Gastroesophageal sphincter (tissue), 4 donors: ENCODE data around the gene UGT1A4. TPM values are rescaled to one million over a fixed set of nuclear protein-coding genes. Genes with fewer than 3 reads are reported as not detected.
A peak's percentile ranks its signal among the peaks of the same experiment; 100 is the strongest.

ENCODE experiments used
- ATAC-seq: fragments of 150-250 bp; one replicate; pipeline ENCODE4 v1.9.1; 2016; ENCODE audit warnings: mild to moderate bottlenecking, moderate library complexity
- H3K27ac ChIP-seq, 4 donors: fragments of 200-600 bp; sonication (generic) in 3 of 4; 1 replicate in 3 of 4; 2 replicates in 1 of 4; pipeline ENCODE4 v1.5.1; 2016 to 2019
- H3K27me3 ChIP-seq: fragments of 200-600 bp; sonication (generic); one replicate; pipeline ENCODE4 v1.5.1; 2019
- H3K36me3 ChIP-seq, 2 donors: fragments of 200-600 bp; sonication (generic); one replicate each; pipeline ENCODE4 v1.5.1; 2019; ENCODE audit warnings: control low read depth in 1 of 2
- H3K4me1 ChIP-seq, 3 donors: fragments of 200-600 bp; sonication (generic); 1 replicate in 2 of 3; 2 replicates in 1 of 3; pipeline ENCODE4 v1.5.1; 2016 to 2019; ENCODE audit warnings: control low read depth in 2 of 3
- H3K4me3 ChIP-seq, 2 donors: fragments of 200-600 bp; sonication (generic); one replicate each; pipeline ENCODE4 v1.5.1; 2019; ENCODE audit warnings: mild to moderate bottlenecking in 1 of 2, moderate library complexity in 1 of 2
- H3K9me3 ChIP-seq, 3 donors: fragments of 200-600 bp; sonication (generic); one replicate each; pipeline ENCODE4 v1.5.1; 2017 to 2019; ENCODE audit warnings: control low read depth in 2 of 3
- CTCF ChIP-seq, 4 experiments: fragments of 200-600 bp in 2 of 4; fragments of 450-650 bp in 2 of 4; sonication (generic) in 1 of 4; IDR thresholded peaks; one replicate each; pipeline ENCODE4 v1.5.1; 2017 to 2019; ENCODE audit warnings: antibody characterized with exemption in 4 of 4, mild to moderate bottlenecking in 2 of 4, moderate library complexity in 2 of 4
- EP300 ChIP-seq: sonication (generic); formaldehyde crosslinking; IDR thresholded peaks from one replicate; pipeline ENCODE4 v1.6.1; 2017; ENCODE audit warnings: antibody characterized with exemption, mild to moderate bottlenecking
- POLR2A ChIP-seq, 2 donors: fragments of 450-650 bp; IDR thresholded peaks; one replicate each; pipeline ENCODE4 v1.6.1; 2017; ENCODE audit warnings: antibody characterized with exemption in 2 of 2, mild to moderate bottlenecking in 2 of 2, moderate library complexity in 1 of 2
- POLR2AphosphoS5 ChIP-seq: sonication (generic); formaldehyde crosslinking; IDR thresholded peaks from one replicate; pipeline ENCODE4 v1.6.1; 2017; ENCODE audit warnings: antibody characterized with exemption
- WGBS, 2 donors: methylation state at CpG; one replicate each; pipeline ENCODE4 v1.1.5; 2018; ENCODE audit warnings: low coverage in 1 of 2; 5-methylcytosine and 5-hydroxymethylcytosine counted together
- total RNA-seq, 4 donors: library from RNA; depleted of rRNA; stranded (reverse); fragments of >200 nt; gene quantifications; one replicate each; pipeline ENCODE4 v1.1.0, GENCODE V29; 2016

The UGT1A4 gene
- total RNA-seq, 4 donors from 2014 or later = 0.13 TPM; not detected in 3

GRCh38 chr2:233814056-233814835 is 95.7 kb downstream of the UGT1A4 start:
- Histone ChIP-seq H3K27ac (no peak overlapping the region), H3K9me3 (peaks cover 0 to 7% (median 0%) of the 10 kb centered on the region in 3 donors), H3K36me3 (no peaks in the 10 kb centered on the region), H3K4me3 (no peak overlapping the region), H3K4me1 (no peaks in the 10 kb centered on the region), H3K27me3 (peaks cover 16% of the 10 kb centered on the region)
- TF ChIP-seq POLR2A (IDR thresholded peaks at IDR 0.05) (no peak), EP300 (no peak), POLR2AphosphoS5 (no peak), CTCF (IDR thresholded peaks at IDR 0.05) (no peak)
- ATAC-seq = no peak
- WGBS, 2 donors = 80% methylated on average over 1 of the region's 2 CpGs; no CpG with 5 or more reads in 1 of the 2 donors

GRCh38 chr2:233815861-233816260 is 97.3 kb downstream of the UGT1A4 start:
- H3K36me3 ChIP-seq = no peaks in the 10 kb centered on the region
- ATAC-seq = no peak
- no peaks in the 10 kb centered on the region for H3K4me1 ChIP-seq
- H3K4me3 ChIP-seq = no peak overlapping the region
- 55 to 66% methylated on average over 6 of the region's 6 CpGs for WGBS, 2 donors
- peaks cover 9% of the 10 kb centered on the region for H3K27me3 ChIP-seq
- peaks cover 0 to 7% (median 0%) of the 10 kb centered on the region in 3 donors for H3K9me3 ChIP-seq
- H3K27ac ChIP-seq = no peak overlapping the region
- TF ChIP-seq CTCF (IDR thresholded peaks at IDR 0.05) = no peak
- TF ChIP-seq POLR2A (IDR thresholded peaks at IDR 0.05) = no peak
- TF ChIP-seq EP300 = no peak
- TF ChIP-seq POLR2AphosphoS5 = no peak

GRCh38 chr2:233816334-233816733 is 97.8 kb downstream of the UGT1A4 start:
- no peak for ATAC-seq
- Histone ChIP-seq H3K27me3 (peaks cover 9% of the 10 kb centered on the region), H3K27ac (no peak overlapping the region), H3K4me1 (no peaks in the 10 kb centered on the region), H3K9me3 (peaks cover 0 to 7% (median 0%) of the 10 kb centered on the region in 3 donors), H3K36me3 (no peaks in the 10 kb centered on the region), H3K4me3 (no peak overlapping the region)
- 14 to 30% methylated on average over 1 to 2 of the region's 2 CpGs for WGBS, 2 donors
- TF ChIP-seq POLR2AphosphoS5 (no peak), CTCF (IDR thresholded peaks at IDR 0.05) (no peak), POLR2A (IDR thresholded peaks at IDR 0.05) (no peak), EP300 (no peak)

- TF ChIP-seq EP300 (no peak), POLR2A (IDR thresholded peaks at IDR 0.05) (no peak), POLR2AphosphoS5 (no peak), CTCF (IDR thresholded peaks at IDR 0.05) (no peak)
- no peak overlapping the region for H3K4me3 ChIP-seq
- H3K9me3 ChIP-seq = peaks cover 0 to 7% (median 0%) of the 10 kb centered on the region in 3 donors
- H3K4me1 ChIP-seq = no peaks in the 10 kb centered on the region
- no peaks in the 10 kb centered on the region for H3K36me3 ChIP-seq
- WGBS, 2 donors = 73 to 83% methylated on average over 3 to 4 of the region's 4 CpGs
- no peak overlapping the region for H3K27ac ChIP-seq
- no peak for ATAC-seq
- H3K27me3 ChIP-seq = peaks cover 9% of the 10 kb centered on the region
Measured at GRCh38 chr2:233816771-233817170, 98.2 kb downstream of the UGT1A4 start.

GRCh38 chr2:233817361-233817911 is 98.9 kb downstream of the UGT1A4 start:
- no peak overlapping the region for H3K4me3 ChIP-seq
- 20% methylated on average over 1 of the region's 3 CpGs; no CpG with 5 or more reads in 1 of the 2 donors for WGBS, 2 donors
- peaks cover 0 to 7% (median 0%) of the 10 kb centered on the region in 3 donors for H3K9me3 ChIP-seq
- H3K27me3 ChIP-seq = peaks cover 9% of the 10 kb centered on the region
- no peak overlapping the region for H3K27ac ChIP-seq
- TF ChIP-seq POLR2A (IDR thresholded peaks at IDR 0.05) (no peak), EP300 (no peak), POLR2AphosphoS5 (no peak), CTCF (IDR thresholded peaks at IDR 0.05) (no peak)
- H3K4me1 ChIP-seq = no peaks in the 10 kb centered on the region
- no peaks in the 10 kb centered on the region for H3K36me3 ChIP-seq
- peak; percentile 13 for ATAC-seq
